SW480 (cell line): ENCODE results near the gene HES1.

Source experiments
- DNase-seq: peaks from one replicate; pipeline ENCODE4 v3.0.0-alpha.2; 2016; ENCODE audit warnings: low spot score

The HES1 gene

GRCh38 chr3:194167480-194168282, 31.7 kb downstream of the HES1 start:
- no peak for DNase-seq

- DNase-seq = no peak
Observed at GRCh38 chr3:194168994-194169393, 33.0 kb downstream of the HES1 start.

- DNase-seq = no peak
Observed at GRCh38 chr3:194169595-194169994, 33.6 kb downstream of the HES1 start.

GRCh38 chr3:194170793-194171192, 34.8 kb downstream of the HES1 start:
- DNase-seq = no peak

- no peak for DNase-seq
Observed at GRCh38 chr3:194174406-194174805, 38.5 kb downstream of the HES1 start.

GRCh38 chr3:194174980-194175379, 39.0 kb downstream of the HES1 start:
- DNase-seq = no peak

GRCh38 chr3:194176274-194176991, 40.5 kb downstream of the HES1 start:
- DNase-seq = no peak

GRCh38 chr3:194177141-194177540, 41.2 kb downstream of the HES1 start:
- DNase-seq = no peak

- DNase-seq = no peak
Observed at GRCh38 chr3:194178128-194178527, 42.2 kb downstream of the HES1 start.

- no peak for DNase-seq
Observed at GRCh38 chr3:194178669-194179068, 42.7 kb downstream of the HES1 start.

GRCh38 chr3:194180570-194180969, 44.6 kb downstream of the HES1 start:
- DNase-seq = no peak

- no peak for DNase-seq
Observed at GRCh38 chr3:194181612-194182529, 45.9 kb downstream of the HES1 start.

GRCh38 chr3:194183271-194183670, 47.3 kb downstream of the HES1 start:
- DNase-seq = no peak

- no peak for DNase-seq
Observed at GRCh38 chr3:194184265-194184751, 48.4 kb downstream of the HES1 start.

- DNase-seq = no peak
Observed at GRCh38 chr3:194184801-194185200, 48.9 kb downstream of the HES1 start.

GRCh38 chr3:194185221-194185620, 49.3 kb downstream of the HES1 start:
- no peak for DNase-seq

- no peak for DNase-seq
Observed at GRCh38 chr3:194187233-194187944, 51.4 kb downstream of the HES1 start.
